H1 (cell line): ENCODE data around the gene CFAP54. TPM values are rescaled to one million over a fixed set of nuclear protein-coding genes. Genes with fewer than 3 reads are reported as not detected.

Source experiments
- CTCF ChIA-PET: fragments of 300-600 bp; sonication (Branson Sonifier 250); formaldehyde crosslinking; loops from one replicate; lab custom pipeline; 2021; ENCODE audit not compliant: partially characterized antibody; lab: Charles Lee
- POLR2A ChIA-PET: fragments of 300-600 bp; sonication (Branson Sonifier 250); formaldehyde crosslinking; loops from one replicate; lab custom pipeline; 2021; ENCODE audit warnings: inconsistent platforms; ENCODE audit not compliant: partially characterized antibody; lab: Charles Lee
- DNase-seq, 2 experiments: peaks; one replicate each; pipeline versions ENCODE4 v3.0.0 to v3.0.0-alpha.2; 2010 to 2022; ENCODE audit warnings: low spot score in 2 of 2, low read depth in 1 of 2, mixed read lengths in 1 of 2
- FAIRE-seq: peaks from 2 replicates; lab custom pipeline; 2011; peaks lifted over from hg19 to GRCh38; lab: Jason Lieb, UNC
- H2AFZ ChIP-seq: 2 replicates; pipeline ENCODE4 v1.8.1; 2012; ENCODE audit warnings: low read length, inconsistent platforms
- H2AK5ac ChIP-seq: 2 replicates; pipeline ENCODE4 v1.6.1; 2013; ENCODE audit warnings: low read depth, low read length
- H2BK120ac ChIP-seq: replicated peaks from 2 replicates; pipeline ENCODE3; 2013; ENCODE audit warnings: low read depth, low read length, inconsistent platforms
- H2BK12ac ChIP-seq: 2 replicates; pipeline ENCODE4 v1.6.1; 2013; ENCODE audit warnings: low read depth, low read length
- H2BK15ac ChIP-seq: 2 replicates; pipeline ENCODE4 v1.6.1; 2013; ENCODE audit warnings: low read length
- H2BK20ac ChIP-seq: 2 replicates; pipeline ENCODE4 v1.6.1; 2013; ENCODE audit warnings: low read length
- H2BK5ac ChIP-seq: 2 replicates; pipeline ENCODE4 v1.6.1; 2013; ENCODE audit warnings: low read depth, low read length
- H3K14ac ChIP-seq: 2 replicates; pipeline ENCODE4 v1.6.1; 2013; ENCODE audit warnings: inconsistent platforms; ENCODE audit not compliant: insufficient read length
- H3K18ac ChIP-seq: 2 replicates; pipeline ENCODE4 v1.6.1; 2013; ENCODE audit warnings: low read length; ENCODE audit errors: extremely low read depth
- H3K23ac ChIP-seq: 2 replicates; pipeline ENCODE4 v1.6.1; 2013; ENCODE audit warnings: inconsistent platforms; ENCODE audit not compliant: insufficient read length
- H3K23me2 ChIP-seq: 2 replicates; pipeline ENCODE4 v1.6.1; 2013; ENCODE audit warnings: low read depth, low read length
- H3K27ac ChIP-seq: 2 replicates; pipeline ENCODE4 v1.6.1; 2011; ENCODE audit warnings: low read depth, low read length, inconsistent platforms
- H3K27me3 ChIP-seq, 4 experiments: replicated peaks in 1 of 4; 1 replicate in 1 of 4; 2 replicates in 3 of 4; pipeline versions ENCODE4 v1.6.1 to v1.8.1; 2011 to 2013; ENCODE audit warnings: low read length in 3 of 4, mild to moderate bottlenecking in 3 of 4, inconsistent platforms in 2 of 4, mixed read lengths in 2 of 4, moderate library complexity in 1 of 4; ENCODE audit not compliant: control insufficient read depth in 3 of 4, insufficient read depth in 3 of 4; ENCODE audit errors: extremely low read depth in 1 of 4
- H3K36me3 ChIP-seq, 4 experiments: 2 replicates each; pipeline versions ENCODE4 v1.6.1 to v1.8.1; 2011 to 2013; ENCODE audit warnings: mild to moderate bottlenecking in 4 of 4, low read length in 3 of 4, moderate library complexity in 2 of 4, control low read depth in 1 of 4, inconsistent platforms in 1 of 4; ENCODE audit not compliant: insufficient read depth in 4 of 4, control insufficient read depth in 2 of 4
- H3K4ac ChIP-seq: replicated peaks from 2 replicates; pipeline ENCODE3; 2013; ENCODE audit warnings: low read length, low read depth, mixed read lengths, inconsistent platforms; ENCODE audit not compliant: insufficient read length
- H3K4me1 ChIP-seq, 4 experiments: replicated peaks in 1 of 4; 1 replicate in 1 of 4; 2 replicates in 3 of 4; pipeline versions ENCODE4 v1.6.1 to v1.8.1; 2011 to 2013; ENCODE audit warnings: low read length in 3 of 4, inconsistent platforms in 2 of 4, mixed read lengths in 1 of 4; ENCODE audit not compliant: insufficient read depth in 4 of 4, control insufficient read depth in 3 of 4
- H3K4me2 ChIP-seq, 2 experiments: 2 replicates each; pipeline versions ENCODE4 v1.6.1 to v1.8.1; 2011 to 2013; ENCODE audit warnings: low read depth in 2 of 2, low read length in 2 of 2, control low read depth in 1 of 2, inconsistent platforms in 1 of 2, mild to moderate bottlenecking in 1 of 2; ENCODE audit not compliant: insufficient read depth in 1 of 2
- H3K4me3 ChIP-seq, 4 experiments: fragments of 200-600, 300-600 bp in 1 of 4; sonication (generic), shearing (Covaris generic), sonication (Bioruptor Twin) in 1 of 4; 2 replicates each; pipeline versions ENCODE4 v1.5.1 to v1.8.1; 2011 to 2016; ENCODE audit warnings: low read length in 4 of 4, low read depth in 3 of 4, control low read depth in 2 of 4, inconsistent platforms in 2 of 4, mild to moderate bottlenecking in 2 of 4, mixed read lengths in 1 of 4, moderate library complexity in 1 of 4; ENCODE audit not compliant: insufficient read depth in 2 of 4; ENCODE audit errors: extremely low read depth in 1 of 4
- H3K56ac ChIP-seq: replicated peaks from 2 replicates; pipeline ENCODE3; 2013; ENCODE audit warnings: low read depth, mild to moderate bottlenecking, mixed read lengths, low read length, inconsistent platforms; ENCODE audit not compliant: insufficient read length
- H3K79me1 ChIP-seq: 2 replicates; pipeline ENCODE4 v1.6.1; 2013; ENCODE audit warnings: low read depth, low read length, control low read depth
- H3K79me2 ChIP-seq, 2 experiments: 2 replicates each; pipeline versions ENCODE4 v1.6.1 to v1.8.1; 2012 to 2013; ENCODE audit warnings: low read length in 2 of 2, mild to moderate bottlenecking in 2 of 2, inconsistent platforms in 1 of 2; ENCODE audit not compliant: insufficient read depth in 2 of 2, control insufficient read depth in 1 of 2
- H3K9ac ChIP-seq, 4 experiments: replicated peaks in 1 of 4; 1 replicate in 1 of 4; 2 replicates in 3 of 4; pipeline versions ENCODE4 v1.6.1 to v1.8.1; 2011 to 2013; ENCODE audit warnings: low read depth in 3 of 4, low read length in 3 of 4, control low read depth in 2 of 4, mild to moderate bottlenecking in 2 of 4, moderate library complexity in 2 of 4, inconsistent platforms in 1 of 4; ENCODE audit errors: extremely low read depth in 1 of 4
- H3K9me3 ChIP-seq, 2 experiments: 2 replicates each; pipeline versions ENCODE4 v1.6.1 to v1.8.1; 2012 to 2013; ENCODE audit warnings: mild to moderate bottlenecking in 2 of 2, moderate library complexity in 2 of 2, control low read depth in 1 of 2, inconsistent platforms in 1 of 2, low read depth in 1 of 2, low read length in 1 of 2, mixed read lengths in 1 of 2; ENCODE audit not compliant: insufficient read depth in 2 of 2
- H4K20me1 ChIP-seq, 2 experiments: replicated peaks in 1 of 2; 2 replicates each; pipeline versions ENCODE3 to v1.8.1; 2011 to 2013; ENCODE audit warnings: inconsistent platforms in 2 of 2, low read length in 2 of 2, mild to moderate bottlenecking in 1 of 2; ENCODE audit not compliant: insufficient read depth in 2 of 2, control insufficient read depth in 1 of 2
- H4K5ac ChIP-seq: 2 replicates; pipeline ENCODE4 v1.6.1; 2013; ENCODE audit warnings: low read length, low read depth, mixed read lengths, inconsistent platforms; ENCODE audit not compliant: insufficient read length
- H4K8ac ChIP-seq: 2 replicates; pipeline ENCODE4 v1.8.0; 2013; ENCODE audit warnings: mild to moderate bottlenecking, moderate library complexity, low read length, inconsistent platforms; ENCODE audit not compliant: insufficient read depth; ENCODE audit errors: extremely low read depth
- H4K91ac ChIP-seq: replicated peaks from 2 replicates; pipeline ENCODE3; 2013; ENCODE audit warnings: low read length, mixed read lengths, inconsistent platforms; ENCODE audit not compliant: insufficient read length
- BACH1 ChIP-seq: IDR thresholded peaks from 2 replicates; pipeline ENCODE4 v1.6.1; 2012; ENCODE audit warnings: low read length, improper control_type of control experiment
- CBX5 ChIP-seq: fragments of 300-800, 300-1000 bp; sonication (generic); IDR thresholded peaks from 2 replicates; pipeline ENCODE4 v1.7.1; 2016; ENCODE audit warnings: antibody characterized with exemption, low read length, low read depth
- CREB1 ChIP-seq: IDR thresholded peaks from 2 replicates; pipeline ENCODE4 v1.6.1; 2012; ENCODE audit warnings: inconsistent platforms
- CTCF ChIP-seq, 3 experiments: IDR thresholded peaks; 1 replicate in 2 of 3; 2 replicates in 1 of 3; pipeline versions ENCODE4 v1.5.1 to v1.6.1; 2011; ENCODE audit warnings: low read length in 3 of 3, mild to moderate bottlenecking in 3 of 3, inconsistent platforms in 2 of 3, low read depth in 1 of 3, moderate library complexity in 1 of 3; ENCODE audit not compliant: insufficient read depth in 1 of 3; ENCODE audit errors: control extremely low read depth in 1 of 3
- EZH2 ChIP-seq: fragments of 200-600 bp; sonication (generic); IDR thresholded peaks from 2 replicates; pipeline ENCODE4 v1.7.1; 2012; ENCODE audit warnings: low read depth, mild to moderate bottlenecking, moderate library complexity, low read length, inconsistent platforms; ENCODE audit not compliant: severe bottlenecking
- HDAC6 ChIP-seq: IDR thresholded peaks from one replicate; pipeline ENCODE4 v1.7.1; 2012; ENCODE audit warnings: low read depth, mild to moderate bottlenecking, inconsistent platforms, low read length, moderate library complexity
- JUN ChIP-seq: IDR thresholded peaks from 2 replicates; pipeline ENCODE4 v1.6.1; 2011; ENCODE audit warnings: low read depth, mild to moderate bottlenecking, improper control_type of control experiment, low read length
- PHF8 ChIP-seq: fragments of 200-600 bp; sonication (generic); conservative IDR thresholded peaks from 2 replicates; pipeline ENCODE4 v1.7.1; 2012; ENCODE audit warnings: low read depth, mild to moderate bottlenecking, inconsistent platforms, low read length, moderate library complexity
- POLR2A ChIP-seq, 2 experiments: IDR thresholded peaks; 1 replicate in 1 of 2; 2 replicates in 1 of 2; pipeline ENCODE4 v1.6.1; 2011; ENCODE audit warnings: low read depth in 2 of 2, low read length in 2 of 2, mild to moderate bottlenecking in 2 of 2; ENCODE audit errors: control extremely low read depth in 1 of 2
- SAP30 ChIP-seq: fragments of 300-600 bp; sonication (generic); IDR thresholded peaks from 2 replicates; pipeline ENCODE4 v1.7.1; 2012; ENCODE audit warnings: low read length, moderate library complexity, mild to moderate bottlenecking, inconsistent platforms; ENCODE audit not compliant: insufficient read depth, insufficient replicate concordance
- SIX5 ChIP-seq: IDR thresholded peaks from 2 replicates; pipeline ENCODE4 v1.6.1; 2011; ENCODE audit warnings: mild to moderate bottlenecking, low read depth, low read length
- SP2 ChIP-seq: IDR thresholded peaks from 2 replicates; pipeline ENCODE4 v1.6.1; 2012; ENCODE audit warnings: mild to moderate bottlenecking, low read length, inconsistent platforms
- SUZ12 ChIP-seq: fragments of 200-600 bp; sonication (generic); IDR thresholded peaks from 2 replicates; pipeline ENCODE4 v1.6.1; 2012; ENCODE audit warnings: mild to moderate bottlenecking, inconsistent platforms, low read length, moderate library complexity, mixed read lengths
- TAF1 ChIP-seq: IDR thresholded peaks from 2 replicates; pipeline ENCODE4 v1.6.1; 2011; ENCODE audit warnings: mild to moderate bottlenecking, low read depth, low read length
- WGBS, 2 experiments: shearing (Covaris generic) in 1 of 2; methylation state at CpG; one replicate each; pipeline versions ENCODE4 v1.1.6 to v1.1.7; 2013 to 2015; ENCODE audit warnings: low lambda C conversion rate in 2 of 2, mixed read lengths in 2 of 2, inconsistent platforms in 1 of 2, low coverage in 1 of 2, missing lambda C conversion rate in 1 of 2; ENCODE audit not compliant: insufficient replicate concordance in 2 of 2, insufficient coverage in 1 of 2, insufficient read length in 1 of 2; ENCODE audit errors: extremely low coverage in 1 of 2, missing lambda C conversion rate in 1 of 2; 5-methylcytosine and 5-hydroxymethylcytosine counted together
- polyA plus RNA-seq, 7 experiments: library from polyadenylated mRNA; depleted of rRNA in 3 of 7; stranded (reverse) in 5 of 7; unstranded in 2 of 7; fragments of >200 nt in 5 of 7; fragments of 200-250 nt in 2 of 7; gene quantifications; 1 replicate in 5 of 7; 2 replicates in 1 of 7; 4 replicates in 1 of 7; pipeline versions ENCODE4 v1.2.1 to v1.2.3, GENCODE V29; 2011 to 2013; ENCODE audit warnings: missing spikeins in 2 of 7, mixed read lengths in 2 of 7
- total RNA-seq: library from RNA; stranded (reverse); fragmentation: NEBNext Ultra II Directional; extraction: Animal tissue kit (Norgen Biotek cat#: 25700); gene quantifications from 2 replicates; pipeline ENCODE4 v1.2.1, GENCODE V29; 2021

The CFAP54 gene
- total and polyA plus RNA-seq, 2 of the 8 experiments (the other 6 are each of a cell fraction or from before 2014, with no cell fraction given), result 0.17 to 0.33 TPM

GRCh38 chr12:96529912-96530311, 40.5 kb downstream of the CFAP54 start:
- Histone ChIP-seq H2BK15ac (no peak overlapping the region), H3K79me1 (no peaks in the 10 kb centered on the region), H3K27ac (no peak overlapping the region), H3K27me3 (no peaks in the 10 kb centered on the region), H4K20me1 (no peaks in the 10 kb centered on the region), H3K9ac (no peak overlapping the region), H3K14ac (no peak overlapping the region), H4K5ac (no peak overlapping the region), H3K4me1 (no peaks in the 10 kb centered on the region), H3K23me2 (no peaks in the 10 kb centered on the region; the same call in 1 of the 2 replicates), H4K8ac (no peak overlapping the region), H4K91ac (no peak overlapping the region), H3K9me3 (no peaks in the 10 kb centered on the region), H2AK5ac (no peak overlapping the region), H3K23ac (no peak overlapping the region), H2BK12ac (no peak overlapping the region), H2BK5ac (no peak overlapping the region), H3K4ac (no peak overlapping the region), H3K56ac (no peak overlapping the region), H3K79me2 (no peaks in the 10 kb centered on the region), H2BK20ac (no peak overlapping the region), H3K4me3 (no peak overlapping the region), H2BK120ac (no peak overlapping the region), H3K36me3 (no peaks in the 10 kb centered on the region), H3K18ac (no peak overlapping the region), H2AFZ (no peak overlapping the region), H3K4me2 (no peak overlapping the region)
- DNase-seq (no peak), FAIRE-seq (no peak)
- ChIA-PET CTCF (no interaction called here), POLR2A (no interaction called here)
- WGBS, 2 experiments, result 84% methylated on average over 7 of the region's 7 CpGs; no CpG with 5 or more reads in 1 of the 2 experiments
- no peak for TF ChIP-seq SAP30
- TF ChIP-seq EZH2, result no peak
- no peak for TF ChIP-seq TAF1
- no peak for TF ChIP-seq JUN
- no peak for TF ChIP-seq CTCF (IDR thresholded peaks at IDR 0.05; ENCODE audit: control extremely low read depth in 1 of 3, insufficient read depth in 1 of 3, low read depth in 1 of 3, low read length in 3 of 3)
- no peak for TF ChIP-seq PHF8
- no peak for TF ChIP-seq HDAC6
- TF ChIP-seq POLR2A (IDR thresholded peaks at IDR 0.05; ENCODE audit: control extremely low read depth in 1 of 2, low read depth in 2 of 2, low read length in 2 of 2), result no peak
- TF ChIP-seq CBX5, result no peak
- no peak for TF ChIP-seq BACH1
- no peak for TF ChIP-seq SP2
- TF ChIP-seq SUZ12, result no peak
- TF ChIP-seq SIX5, result no peak
- TF ChIP-seq CREB1, result no peak
